SK-N-MC (cell line): ENCODE data around the gene LMOD1.

Experiments
- DNase-seq: peaks from one replicate; pipeline ENCODE4 v3.0.0-alpha.2; 2011; ENCODE audit warnings: low read depth, low spot score
- H3K27ac ChIP-seq: fragments of 200-600 bp; sonication (generic); 2 replicates; pipeline ENCODE4 v1.5.1; 2016; ENCODE audit warnings: mixed run types
- H3K36me3 ChIP-seq: fragments of 200-600 bp; sonication (generic); 2 replicates; pipeline ENCODE4 v1.6.1; 2017; ENCODE audit warnings: antibody characterized with exemption, low read length, mixed read lengths; ENCODE audit not compliant: insufficient read depth
- H3K4me3 ChIP-seq: fragments of 200-600 bp; sonication (generic); 2 replicates; pipeline ENCODE4 v1.5.1; 2016
- H3K9ac ChIP-seq: fragments of 200-600 bp; sonication (generic); 2 replicates; pipeline ENCODE4 v1.8.0; 2017; ENCODE audit warnings: mixed run types, mixed read lengths; ENCODE audit not compliant: insufficient read length
- H3K9me3 ChIP-seq: fragments of 200-600 bp; sonication (generic); 2 replicates; pipeline ENCODE4 v1.6.1; 2017; ENCODE audit warnings: low read depth, mild to moderate bottlenecking, antibody characterized with exemption, low read length, moderate library complexity, mixed read lengths
- EZH2 ChIP-seq: fragments of 200-600 bp; sonication (generic); IDR thresholded peaks from one replicate; pipeline ENCODE4 v1.6.1; 2017; ENCODE audit warnings: antibody characterized with exemption
- FOXP2 ChIP-seq: optimal IDR thresholded peaks from 2 replicates; pipeline ENCODE3; 2011; ENCODE audit warnings: mild to moderate bottlenecking, moderate library complexity; ENCODE audit not compliant: insufficient read depth; ENCODE audit errors: extremely low read length, control extremely low read depth
- POLR2AphosphoS5 ChIP-seq: IDR thresholded peaks from 2 replicates; pipeline ENCODE4 v1.6.1; 2012; ENCODE audit warnings: mild to moderate bottlenecking, low read depth, low read length, borderline replicate concordance

Gene LMOD1

DNA sequence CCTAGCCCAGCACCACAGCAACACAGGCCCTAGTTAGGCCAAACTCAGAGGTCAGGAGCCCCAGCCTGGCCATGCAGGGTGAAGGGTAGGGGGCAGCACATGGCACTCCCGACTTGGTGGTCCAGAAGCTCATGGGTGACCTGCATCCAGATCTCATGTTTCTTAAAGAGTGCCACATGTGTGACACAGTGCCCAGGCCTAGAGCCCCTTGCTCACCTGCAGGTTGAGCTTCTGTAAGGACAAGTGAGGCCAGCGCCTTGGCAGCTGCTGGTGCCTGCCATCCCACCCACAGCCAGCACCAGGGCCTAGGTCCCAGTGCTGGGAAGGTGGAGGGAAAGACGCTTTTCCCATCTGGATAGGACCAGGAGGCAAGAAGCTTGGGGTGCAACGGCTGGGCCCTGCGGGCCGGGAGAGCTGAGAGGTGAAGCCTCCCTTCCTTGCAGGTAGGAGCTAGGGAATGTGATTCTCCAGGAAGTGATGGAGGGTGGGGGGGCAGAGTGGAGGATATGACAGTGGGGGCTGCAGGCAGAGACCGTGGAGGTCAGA is 51.2 kb downstream of the LMOD1 start:
- DNase-seq = no peak
- TF ChIP-seq FOXP2 (no peak), POLR2AphosphoS5 (no peak), EZH2 (no peak)
- no peaks in the 10 kb centered on the region for H3K9me3 ChIP-seq
- no peak overlapping the region for H3K27ac ChIP-seq
- H3K4me3 ChIP-seq = no peak overlapping the region
- H3K36me3 ChIP-seq = no peaks in the 10 kb centered on the region
- no peak overlapping the region for H3K9ac ChIP-seq

DNA sequence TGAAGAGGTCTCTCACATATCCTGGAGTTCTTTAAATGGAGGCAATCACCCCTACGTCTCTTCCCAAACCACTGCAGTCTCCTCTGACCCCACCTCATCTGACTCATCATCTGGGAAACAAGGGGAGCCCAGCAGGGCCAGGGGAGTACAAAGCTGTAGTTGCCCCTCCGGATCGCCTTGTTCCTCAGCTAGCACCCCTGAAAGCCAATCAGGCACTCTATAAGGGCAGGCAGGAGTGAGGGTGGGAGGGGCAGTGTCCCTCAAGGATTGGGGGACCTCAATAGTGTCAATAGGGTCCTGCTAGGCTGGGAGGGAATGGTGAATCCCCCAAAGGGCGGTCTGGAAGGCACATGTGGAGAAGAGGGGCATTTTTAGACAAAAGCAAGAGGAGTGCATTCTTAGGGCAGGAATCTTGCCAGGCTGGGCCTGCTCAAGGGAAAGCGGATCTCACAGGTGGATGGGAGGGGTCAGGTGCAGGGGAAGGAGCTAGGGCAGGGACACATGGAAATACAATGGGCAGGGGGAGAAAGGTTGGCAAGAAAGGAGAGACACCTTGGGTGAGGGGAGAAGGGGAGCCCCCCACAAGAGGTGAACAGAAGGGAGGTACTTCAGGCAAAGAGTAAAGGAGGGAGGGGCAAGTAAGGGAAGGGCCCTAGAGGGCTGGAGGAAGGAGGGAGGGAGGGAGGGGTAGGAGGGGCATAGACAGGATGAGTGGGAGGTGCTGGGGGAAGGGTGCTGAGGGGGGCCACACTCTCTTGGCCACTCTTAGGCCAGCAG is 51.8 kb downstream of the LMOD1 start:
- Histone ChIP-seq H3K36me3 (no peaks in the 10 kb centered on the region), H3K27ac (no peak overlapping the region), H3K4me3 (no peak overlapping the region), H3K9me3 (no peaks in the 10 kb centered on the region), H3K9ac (no peak overlapping the region)
- no peak for DNase-seq
- TF ChIP-seq POLR2AphosphoS5 = no peak
- TF ChIP-seq FOXP2 = no peak
- TF ChIP-seq EZH2 = no peak

DNA sequence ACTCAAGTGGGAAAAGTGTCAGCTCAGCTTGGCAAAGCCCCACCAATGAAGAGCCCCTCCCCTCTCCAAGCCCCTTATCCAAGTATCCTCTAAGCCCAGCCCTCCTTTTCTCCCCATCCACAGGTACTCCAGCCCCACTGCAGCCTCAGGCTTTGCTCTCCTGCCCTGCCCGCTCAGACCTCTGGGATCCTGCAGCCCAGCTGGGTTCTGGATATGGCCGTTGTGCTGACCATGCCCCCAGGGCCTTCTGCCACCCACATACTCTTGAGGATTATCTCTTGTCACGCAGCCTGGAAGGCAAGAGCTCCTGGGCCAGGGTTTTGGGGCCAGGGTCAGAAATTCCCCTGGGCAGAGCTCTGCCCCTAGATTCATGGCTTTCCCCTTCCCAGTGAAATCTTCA is 52.9 kb downstream of the LMOD1 start:
- no peak for TF ChIP-seq POLR2AphosphoS5
- no peak for TF ChIP-seq EZH2
- no peak for TF ChIP-seq FOXP2
- Histone ChIP-seq H3K4me3 (no peak overlapping the region), H3K36me3 (no peaks in the 10 kb centered on the region), H3K9ac (no peak overlapping the region), H3K9me3 (no peaks in the 10 kb centered on the region), H3K27ac (no peak overlapping the region)
- DNase-seq = no peak

GRCh38 chr1:201892211-201892610 is 54.1 kb downstream of the LMOD1 start:
- H3K9ac ChIP-seq = no peak overlapping the region
- H3K9me3 ChIP-seq = no peaks in the 10 kb centered on the region
- no peak overlapping the region for H3K27ac ChIP-seq
- no peaks in the 10 kb centered on the region for H3K36me3 ChIP-seq
- no peak for DNase-seq
- no peak overlapping the region for H3K4me3 ChIP-seq
- TF ChIP-seq POLR2AphosphoS5 (no peak), FOXP2 (no peak), EZH2 (no peak)

DNA sequence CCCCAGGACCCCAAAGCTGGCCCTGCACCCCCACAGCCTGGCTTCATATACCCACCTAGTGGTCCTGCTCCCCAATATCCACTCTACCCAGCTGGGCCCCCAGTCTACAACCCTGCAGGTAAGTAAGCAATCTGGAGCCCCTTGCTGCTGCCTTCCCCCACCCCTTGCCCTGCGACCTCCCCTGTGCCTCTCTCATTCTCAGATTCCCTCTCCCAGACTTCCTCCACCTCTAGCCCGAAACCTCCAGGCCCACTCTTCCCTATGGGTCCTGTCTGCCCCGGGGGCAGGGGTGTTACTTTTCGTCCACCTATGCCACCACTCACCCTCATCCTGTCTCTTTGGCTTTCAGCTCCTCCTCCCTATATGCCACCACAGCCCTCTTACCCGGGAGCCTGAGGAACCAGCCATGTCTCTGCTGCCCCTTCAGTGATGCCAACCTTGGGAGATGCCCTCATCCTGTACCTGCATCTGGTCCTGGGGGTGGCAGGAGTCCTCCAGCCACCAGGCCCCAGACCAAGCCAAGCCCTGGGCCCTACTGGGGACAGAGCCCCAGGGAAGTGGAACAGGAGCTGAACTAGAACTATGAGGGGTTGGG is 54.8 kb downstream of the LMOD1 start:
- no peak for DNase-seq
- Histone ChIP-seq H3K9me3 (no peaks in the 10 kb centered on the region), H3K27ac (no peak overlapping the region), H3K4me3 (no peak overlapping the region), H3K9ac (no peak overlapping the region), H3K36me3 (no peaks in the 10 kb centered on the region)
- TF ChIP-seq EZH2 = no peak
- no peak for TF ChIP-seq FOXP2
- TF ChIP-seq POLR2AphosphoS5 = no peak

DNA sequence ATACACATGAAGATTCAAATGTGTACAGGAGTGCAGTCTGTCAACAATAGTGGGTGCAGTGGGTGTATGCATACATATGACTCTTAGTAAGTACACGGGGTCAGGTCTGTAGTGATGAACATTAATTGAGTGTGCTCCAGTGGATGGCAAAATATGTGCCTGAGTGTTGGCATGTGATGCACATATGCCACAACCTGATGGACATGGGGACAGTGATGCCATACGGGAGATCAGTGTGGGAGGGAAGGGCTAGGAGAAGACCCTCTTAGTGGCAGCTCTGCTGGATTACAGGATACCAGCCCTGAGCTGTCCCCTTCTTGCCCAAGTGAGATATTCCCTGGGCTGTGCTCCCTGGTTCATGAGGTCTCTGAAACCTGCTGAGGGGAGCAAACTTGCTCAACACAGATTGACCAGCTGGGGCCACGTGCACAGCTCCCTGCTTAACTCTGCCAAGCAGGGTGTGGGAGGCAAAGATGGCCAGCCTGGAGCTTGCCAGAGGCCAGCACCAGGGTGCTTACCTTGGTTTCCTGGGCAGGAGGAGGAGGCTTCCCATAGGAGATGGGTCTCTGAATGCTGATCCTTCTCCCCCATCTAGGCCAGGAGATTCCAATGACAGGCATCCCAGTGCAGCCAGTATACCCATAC is 55.4 kb downstream of the LMOD1 start:
- Histone ChIP-seq H3K9me3 (no peaks in the 10 kb centered on the region), H3K27ac (no peak overlapping the region), H3K4me3 (no peak overlapping the region), H3K36me3 (no peaks in the 10 kb centered on the region), H3K9ac (no peak overlapping the region)
- TF ChIP-seq POLR2AphosphoS5 (no peak), EZH2 (no peak), FOXP2 (no peak)
- DNase-seq = no peak

DNA sequence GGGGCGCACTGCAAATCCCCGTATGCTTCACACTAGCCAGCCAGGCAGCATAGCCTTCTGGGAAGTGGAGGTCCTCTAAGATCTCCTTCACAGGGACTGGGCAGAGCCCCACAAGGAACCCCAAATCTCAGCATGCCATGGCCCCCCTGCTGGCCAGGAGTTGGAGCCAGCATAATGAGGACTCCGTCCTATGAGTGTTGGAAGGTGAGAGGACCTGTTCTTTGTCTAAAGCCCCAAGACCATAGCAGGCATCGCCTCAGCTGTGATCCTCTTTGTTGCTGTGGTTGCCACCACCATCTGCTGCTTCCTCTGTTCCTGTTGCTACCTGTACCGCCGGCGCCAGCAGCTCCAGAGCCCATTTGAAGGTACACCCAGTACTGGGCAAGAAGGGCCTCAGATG is 56.1 kb downstream of the LMOD1 start:
- no peaks in the 10 kb centered on the region for H3K36me3 ChIP-seq
- no peak overlapping the region for H3K9ac ChIP-seq
- H3K27ac ChIP-seq = no peak overlapping the region
- TF ChIP-seq POLR2AphosphoS5 (no peak), EZH2 (no peak), FOXP2 (no peak)
- H3K4me3 ChIP-seq = no peak overlapping the region
- no peak for DNase-seq
- no peaks in the 10 kb centered on the region for H3K9me3 ChIP-seq

DNA sequence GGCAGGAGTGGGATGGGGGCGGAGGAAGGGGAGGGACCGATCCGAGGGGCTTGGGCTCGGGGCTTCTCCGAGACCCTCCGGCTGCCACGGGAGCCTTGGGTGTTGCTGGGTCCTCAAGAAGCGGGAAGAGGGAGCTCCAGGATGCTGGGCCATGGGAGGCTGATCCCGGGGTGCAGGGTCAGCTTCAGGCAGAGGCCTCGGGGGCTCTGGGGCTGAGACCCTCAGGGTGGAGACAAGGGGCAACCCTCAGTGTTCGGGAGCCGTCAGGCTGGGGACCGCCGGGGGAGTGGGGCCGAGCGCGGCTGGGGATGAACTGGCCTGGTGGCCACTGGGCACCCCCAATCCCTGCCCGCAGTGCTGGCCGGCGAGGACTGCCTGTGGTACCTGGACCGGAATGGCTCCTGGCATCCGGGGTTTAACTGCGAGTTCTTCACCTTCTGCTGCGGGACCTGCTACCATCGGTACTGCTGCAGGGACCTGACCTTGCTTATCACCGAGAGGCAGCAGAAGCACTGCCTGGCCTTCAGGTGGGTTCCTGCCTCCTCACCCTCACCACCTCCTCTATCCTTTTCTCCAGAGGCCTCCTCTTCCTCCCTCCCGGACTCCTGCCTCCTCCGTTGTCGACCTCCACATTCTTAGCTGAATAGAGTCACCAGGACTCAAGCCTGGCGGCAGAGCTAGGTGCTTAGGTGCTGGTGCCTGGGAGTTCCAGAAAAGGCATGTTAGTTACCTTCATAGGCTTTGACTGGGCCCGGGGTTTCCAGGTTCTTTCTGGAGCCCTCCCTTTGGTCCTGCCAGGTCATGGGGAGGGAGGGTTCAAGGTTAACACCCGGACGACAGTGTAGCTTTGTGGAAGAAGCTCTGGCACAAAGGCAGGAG is 57.0 kb downstream of the LMOD1 start:
- H3K9me3 ChIP-seq = no peaks in the 10 kb centered on the region
- H3K36me3 ChIP-seq = no peaks in the 10 kb centered on the region
- peak overlapping the region; percentile 69 for H3K4me3 ChIP-seq
- H3K9ac ChIP-seq = no peak overlapping the region
- H3K27ac ChIP-seq = no peak overlapping the region
- TF ChIP-seq FOXP2 (no peak), EZH2 (no peak), POLR2AphosphoS5 (no peak)
- no peak for DNase-seq
